Vagina (tissue), 2 donors: ENCODE results near the gene AGRN.

ENCODE experiments used
- POLR2A ChIP-seq, 2 donors: fragments of 450-650 bp; IDR thresholded peaks; one replicate each; pipeline ENCODE4 v1.6.1; 2017; ENCODE audit warnings: antibody characterized with exemption in 2 of 2, mild to moderate bottlenecking in 2 of 2, moderate library complexity in 2 of 2
- POLR2AphosphoS5 ChIP-seq, 2 donors: sonication (generic); formaldehyde crosslinking; IDR thresholded peaks; one replicate each; pipeline ENCODE4 v1.9.0; 2017; ENCODE audit warnings: antibody characterized with exemption in 2 of 2, mild to moderate bottlenecking in 2 of 2, low read depth in 1 of 2; ENCODE audit not compliant: insufficient read depth in 1 of 2
- TF ChIP-seq, protein P1 (sequence below), 3 experiments: fragments of 450-650 bp in 2 of 3; fragments of 200-600 bp in 1 of 3; sonication (generic) in 1 of 3; IDR thresholded peaks; one replicate each; pipeline ENCODE4 v1.5.1; 2017 to 2019; ENCODE audit warnings: antibody characterized with exemption in 3 of 3, mild to moderate bottlenecking in 2 of 3, moderate library complexity in 2 of 3

GRCh38 chr1:1013922-1014648 is 5.8 kb upstream of the AGRN start:
- no peak for TF ChIP-seq POLR2A (IDR thresholded peaks at IDR 0.05)
- TF ChIP-seq, protein P1, sequence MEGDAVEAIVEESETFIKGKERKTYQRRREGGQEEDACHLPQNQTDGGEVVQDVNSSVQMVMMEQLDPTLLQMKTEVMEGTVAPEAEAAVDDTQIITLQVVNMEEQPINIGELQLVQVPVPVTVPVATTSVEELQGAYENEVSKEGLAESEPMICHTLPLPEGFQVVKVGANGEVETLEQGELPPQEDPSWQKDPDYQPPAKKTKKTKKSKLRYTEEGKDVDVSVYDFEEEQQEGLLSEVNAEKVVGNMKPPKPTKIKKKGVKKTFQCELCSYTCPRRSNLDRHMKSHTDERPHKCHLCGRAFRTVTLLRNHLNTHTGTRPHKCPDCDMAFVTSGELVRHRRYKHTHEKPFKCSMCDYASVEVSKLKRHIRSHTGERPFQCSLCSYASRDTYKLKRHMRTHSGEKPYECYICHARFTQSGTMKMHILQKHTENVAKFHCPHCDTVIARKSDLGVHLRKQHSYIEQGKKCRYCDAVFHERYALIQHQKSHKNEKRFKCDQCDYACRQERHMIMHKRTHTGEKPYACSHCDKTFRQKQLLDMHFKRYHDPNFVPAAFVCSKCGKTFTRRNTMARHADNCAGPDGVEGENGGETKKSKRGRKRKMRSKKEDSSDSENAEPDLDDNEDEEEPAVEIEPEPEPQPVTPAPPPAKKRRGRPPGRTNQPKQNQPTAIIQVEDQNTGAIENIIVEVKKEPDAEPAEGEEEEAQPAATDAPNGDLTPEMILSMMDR (IDR thresholded peaks at IDR 0.05) = no peak
- TF ChIP-seq POLR2AphosphoS5 (IDR thresholded peaks at IDR 0.05; ENCODE audit: insufficient read depth in 1 of 2, low read depth in 1 of 2) = no peak
